PC-3 (cell line): ENCODE measurements around the gene TMC1.
"Not testable (repeated sequence)": the region's sequence is repeated elsewhere in the genome, so short reads cannot be mapped to it uniquely, and the experiment has no call there.

ENCODE experiments used
- EZH2phosphoT487 ChIP-seq: fragments of 300-600 bp; sonication (generic); IDR thresholded peaks from 2 replicates; pipeline ENCODE4 v1.6.1; 2018; ENCODE audit warnings: mild to moderate bottlenecking, antibody characterized with exemption, low read length, borderline replicate concordance
- TF ChIP-seq, protein P1 (sequence below): fragments of 300-600 bp; sonication (generic); conservative IDR thresholded peaks from 2 replicates; pipeline ENCODE4 v1.5.1; 2017; ENCODE audit warnings: antibody characterized with exemption, low read depth, mild to moderate bottlenecking, low read length

- TF ChIP-seq, protein P1, sequence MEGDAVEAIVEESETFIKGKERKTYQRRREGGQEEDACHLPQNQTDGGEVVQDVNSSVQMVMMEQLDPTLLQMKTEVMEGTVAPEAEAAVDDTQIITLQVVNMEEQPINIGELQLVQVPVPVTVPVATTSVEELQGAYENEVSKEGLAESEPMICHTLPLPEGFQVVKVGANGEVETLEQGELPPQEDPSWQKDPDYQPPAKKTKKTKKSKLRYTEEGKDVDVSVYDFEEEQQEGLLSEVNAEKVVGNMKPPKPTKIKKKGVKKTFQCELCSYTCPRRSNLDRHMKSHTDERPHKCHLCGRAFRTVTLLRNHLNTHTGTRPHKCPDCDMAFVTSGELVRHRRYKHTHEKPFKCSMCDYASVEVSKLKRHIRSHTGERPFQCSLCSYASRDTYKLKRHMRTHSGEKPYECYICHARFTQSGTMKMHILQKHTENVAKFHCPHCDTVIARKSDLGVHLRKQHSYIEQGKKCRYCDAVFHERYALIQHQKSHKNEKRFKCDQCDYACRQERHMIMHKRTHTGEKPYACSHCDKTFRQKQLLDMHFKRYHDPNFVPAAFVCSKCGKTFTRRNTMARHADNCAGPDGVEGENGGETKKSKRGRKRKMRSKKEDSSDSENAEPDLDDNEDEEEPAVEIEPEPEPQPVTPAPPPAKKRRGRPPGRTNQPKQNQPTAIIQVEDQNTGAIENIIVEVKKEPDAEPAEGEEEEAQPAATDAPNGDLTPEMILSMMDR: not testable (repeated sequence)
- not testable (repeated sequence) for TF ChIP-seq EZH2phosphoT487
These were observed 33.7 kb upstream of the TMC1 start for GRCh38 chr9:72487665-72488064.
